ENCODE results near the gene FYCO1.

Gene FYCO1

DNA sequence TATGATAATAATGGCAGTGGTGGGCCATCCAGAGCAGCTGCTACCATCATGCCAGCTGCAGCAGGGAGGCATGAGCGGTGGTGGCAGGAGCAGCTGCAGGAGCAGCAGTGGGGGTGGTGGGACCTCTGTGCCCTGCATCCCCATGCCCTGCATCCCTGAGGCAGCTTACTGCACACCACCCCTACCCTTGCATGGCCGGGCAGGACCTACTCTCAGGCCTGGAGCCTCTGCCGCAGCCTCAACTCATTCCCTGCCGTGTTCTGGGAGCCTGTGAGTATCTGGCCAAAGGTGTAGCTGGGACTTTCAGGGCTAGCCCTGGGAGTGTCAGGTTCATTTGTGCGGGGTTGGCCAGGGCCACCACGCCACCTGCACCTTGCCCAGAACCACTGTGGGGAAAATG lies 35.0 kb upstream of the FYCO1 start:
- no peak for DNase-seq (ENCODE audit: extremely low spot score)
- ChIA-PET POLR2A (no interaction called here), CTCF (interaction anchor here (0.6 kb wide), 1 partner anchor 23 kb away, joined by 3 read pairs; no protein-coding TSS in a partner anchor)
- TF ChIP-seq ELF4 (IDR thresholded peaks at IDR 0.05) (no peak), SUZ12 (IDR thresholded peaks at IDR 0.05) (no peak), CTBP1 (IDR thresholded peaks at IDR 0.05; ENCODE audit: borderline replicate concordance) (no peak), TARDBP (IDR thresholded peaks at IDR 0.05) (no peak), L3MBTL2 (conservative IDR thresholded peaks at IDR 0.05) (no peak), FOXM1 (IDR thresholded peaks at IDR 0.05; ENCODE audit: borderline replicate concordance) (no peak), PKNOX1 (IDR thresholded peaks at IDR 0.05) (no peak), HDGF (IDR thresholded peaks at IDR 0.05; ENCODE audit: borderline replicate concordance) (no peak), ARNT (IDR thresholded peaks at IDR 0.05) (no peak), BHLHE40 (IDR thresholded peaks at IDR 0.05; ENCODE audit: borderline replicate concordance) (no peak), ZNF384 (IDR thresholded peaks at IDR 0.05) (no peak), SP1 (IDR thresholded peaks at IDR 0.05) (no peak), NFRKB (IDR thresholded peaks at IDR 0.05) (no peak), LEF1 (IDR thresholded peaks at IDR 0.05; ENCODE audit: borderline replicate concordance) (no peak), FOXA1 (IDR thresholded peaks at IDR 0.05) (no peak), FOXK2 (IDR thresholded peaks at IDR 0.05) (no peak)

DNA sequence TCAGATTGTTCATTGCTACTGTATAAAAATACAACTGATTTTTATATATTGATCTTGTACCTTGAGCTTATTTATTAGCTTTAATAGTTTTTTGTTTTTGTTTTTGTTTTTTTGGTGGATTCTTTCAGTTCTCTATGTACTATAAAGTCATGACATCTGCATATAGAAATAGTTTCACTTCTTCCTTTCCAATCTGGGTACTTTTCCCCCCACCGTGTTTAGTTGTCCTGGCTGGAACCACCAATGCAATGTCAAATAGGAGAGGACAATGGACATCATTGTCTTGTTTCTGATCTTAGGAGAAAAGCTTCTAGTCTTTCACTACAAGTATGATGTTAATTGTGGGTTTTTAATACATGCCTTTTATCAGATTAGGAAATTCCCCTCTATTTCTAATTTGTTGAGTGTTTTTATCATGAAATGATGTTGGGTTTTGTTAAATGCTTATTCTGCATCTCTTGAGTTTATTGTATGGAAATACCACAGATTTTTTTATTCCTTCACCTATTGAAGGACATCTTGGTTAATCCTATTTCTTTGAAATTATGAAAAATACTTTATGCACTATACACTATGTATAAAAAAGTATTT lies 34.4 kb upstream of the FYCO1 start:
- CTCF ChIA-PET, result interaction anchor here (0.6 kb wide), 1 partner anchor 23 kb away, joined by 3 read pairs; no protein-coding TSS in a partner anchor
- POLR2A ChIA-PET, result no interaction called here
- DNase-seq (ENCODE audit: extremely low spot score), result no peak
- TF ChIP-seq CTBP1 (IDR thresholded peaks at IDR 0.05; ENCODE audit: borderline replicate concordance) (no peak), NFRKB (IDR thresholded peaks at IDR 0.05) (no peak), SP1 (IDR thresholded peaks at IDR 0.05) (no peak), LEF1 (IDR thresholded peaks at IDR 0.05; ENCODE audit: borderline replicate concordance) (no peak), HDGF (IDR thresholded peaks at IDR 0.05; ENCODE audit: borderline replicate concordance) (no peak), FOXA1 (IDR thresholded peaks at IDR 0.05) (no peak), PKNOX1 (IDR thresholded peaks at IDR 0.05) (no peak), SUZ12 (IDR thresholded peaks at IDR 0.05) (no peak), ELF4 (IDR thresholded peaks at IDR 0.05) (no peak), L3MBTL2 (conservative IDR thresholded peaks at IDR 0.05) (no peak)

DNA sequence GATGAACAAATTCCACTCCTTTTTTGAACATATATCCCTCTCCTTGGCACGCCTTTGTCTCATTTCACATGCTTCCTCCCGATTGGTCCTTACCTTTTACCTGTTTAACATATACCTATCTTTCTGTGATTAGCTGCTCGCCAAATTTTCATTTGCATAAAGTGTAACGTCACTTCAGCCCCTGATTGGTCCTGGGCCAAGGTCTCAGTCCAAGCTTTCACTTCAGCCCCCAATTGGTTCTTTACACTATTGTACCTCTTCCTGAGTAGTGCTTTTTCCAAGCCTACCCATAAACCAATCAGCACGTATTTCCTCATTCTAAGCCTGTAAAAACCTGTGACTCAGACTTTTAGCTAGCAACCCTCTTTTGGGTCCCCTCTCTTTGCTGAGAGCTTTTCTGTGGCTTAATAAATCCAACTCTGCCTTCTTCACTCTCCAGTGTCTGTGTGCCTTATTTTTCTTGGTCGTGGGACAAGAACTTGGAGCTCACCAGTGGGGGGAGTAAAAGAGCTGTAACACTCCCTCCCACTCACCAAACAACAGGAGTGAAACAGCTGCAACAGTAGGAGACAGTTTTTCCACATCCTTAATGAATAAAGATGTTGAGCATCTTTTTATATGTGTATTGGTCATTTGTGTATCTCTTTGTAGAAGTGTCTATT lies 32.2 kb upstream of the FYCO1 start:
- DNase-seq (ENCODE audit: extremely low spot score), result no peak
- ChIA-PET POLR2A (no interaction called here), CTCF (no interaction called here)
- no peak for TF ChIP-seq ZNF384 (IDR thresholded peaks at IDR 0.05)

DNA sequence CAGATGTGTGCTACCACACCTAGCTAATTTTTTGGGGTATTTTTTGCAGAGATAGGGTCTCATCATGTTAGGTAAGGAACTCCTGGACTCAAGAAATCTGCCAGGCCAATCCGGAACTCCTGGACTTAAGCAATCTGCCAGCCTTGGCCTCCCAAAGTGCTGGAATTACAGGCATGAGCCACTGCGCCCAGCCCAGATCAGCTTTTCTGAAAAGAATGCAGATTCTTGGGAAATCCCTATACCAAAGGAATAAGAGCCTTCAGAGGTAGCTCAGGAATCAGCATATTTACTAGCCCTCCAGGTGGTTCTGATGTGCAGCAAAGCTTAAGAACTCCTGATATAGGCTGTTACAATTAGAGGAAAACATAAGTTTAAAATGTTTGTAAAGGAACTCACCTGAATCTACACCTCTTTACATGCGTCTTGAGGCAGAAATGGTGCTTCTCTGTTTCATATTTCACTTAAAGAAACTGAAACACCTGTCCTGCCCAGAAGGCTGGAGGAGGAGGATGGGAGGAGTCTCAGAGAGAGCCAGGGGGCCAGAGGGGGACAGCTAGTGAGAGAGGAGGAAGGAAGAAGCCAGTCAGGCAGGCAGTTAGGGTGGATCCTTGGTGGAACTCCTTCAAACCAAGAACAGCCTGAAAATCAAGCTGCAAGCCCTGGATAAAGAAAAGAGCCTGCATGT lies 31.5 kb upstream of the FYCO1 start, which contains the start of gene XCR1:
XCR1 (minus strand) TSS at position 463 of the 685 bp plus-strand sequence. CDS start 5,536 bp downstream, outside the sequence.
- no peak for DNase-seq (ENCODE audit: extremely low spot score)
- no peak for TF ChIP-seq LEF1 (IDR thresholded peaks at IDR 0.05; ENCODE audit: borderline replicate concordance)
- TF ChIP-seq FOXK2 (IDR thresholded peaks at IDR 0.05), result no peak
- TF ChIP-seq PKNOX1 (IDR thresholded peaks at IDR 0.05), result no peak
- no peak for TF ChIP-seq FOXA1 (IDR thresholded peaks at IDR 0.05)
- no peak for TF ChIP-seq SP1 (IDR thresholded peaks at IDR 0.05)
- POLR2A ChIA-PET, result no interaction called here
- CTCF ChIA-PET, result no interaction called here

DNA sequence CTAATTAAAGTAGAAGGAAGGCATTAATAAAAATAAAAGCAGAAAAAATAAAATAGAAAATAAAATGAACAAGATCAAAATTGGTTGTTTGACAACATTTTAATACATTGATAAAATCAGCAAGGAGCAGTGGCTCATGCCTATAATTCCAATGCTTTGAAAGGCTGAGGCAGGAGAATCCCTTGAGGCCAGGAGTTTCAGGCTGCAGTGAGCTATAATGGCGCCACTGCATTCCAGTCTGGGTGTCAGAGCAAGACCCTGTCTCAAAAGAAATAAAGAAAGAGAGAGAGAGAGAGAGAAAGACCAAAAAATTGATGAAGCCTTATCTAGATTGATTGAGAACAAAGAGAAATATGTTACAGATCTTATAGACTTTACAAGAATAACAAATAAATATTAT lies 29.5 kb upstream of the FYCO1 start:
- no peak for DNase-seq (ENCODE audit: extremely low spot score)
- ChIA-PET CTCF (no interaction called here), POLR2A (no interaction called here)
- TF ChIP-seq NFRKB (IDR thresholded peaks at IDR 0.05) (no peak), HDGF (IDR thresholded peaks at IDR 0.05; ENCODE audit: borderline replicate concordance) (no peak), SUZ12 (IDR thresholded peaks at IDR 0.05) (no peak)

DNA sequence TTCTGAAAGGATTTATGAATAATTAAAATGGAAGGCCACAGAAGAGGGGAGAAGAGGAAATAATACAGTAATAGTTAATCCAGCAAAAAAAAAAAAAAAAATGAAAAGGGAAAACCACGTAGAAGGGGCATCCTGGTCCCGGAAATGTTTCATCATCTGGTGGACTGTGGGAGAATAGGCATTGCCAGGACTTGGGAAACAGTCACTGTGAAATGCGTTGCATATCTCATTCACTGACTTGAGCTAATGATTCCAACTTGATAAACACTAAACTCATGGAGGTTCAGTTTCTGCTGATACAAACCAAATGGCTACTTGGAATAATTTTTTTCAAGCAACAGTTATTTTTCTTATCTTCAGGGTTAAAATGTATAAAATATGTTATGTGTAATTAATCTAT lies 28.5 kb upstream of the FYCO1 start:
- no peak for DNase-seq (ENCODE audit: extremely low spot score)
- CTCF ChIA-PET, result no interaction called here
- POLR2A ChIA-PET, result no interaction called here
- TF ChIP-seq NFRKB (IDR thresholded peaks at IDR 0.05) (no peak), FOXA1 (IDR thresholded peaks at IDR 0.05) (no peak), FOXK2 (IDR thresholded peaks at IDR 0.05) (no peak), HDGF (IDR thresholded peaks at IDR 0.05; ENCODE audit: borderline replicate concordance) (no peak), FOXM1 (IDR thresholded peaks at IDR 0.05; ENCODE audit: borderline replicate concordance) (no peak), ARNT (IDR thresholded peaks at IDR 0.05) (no peak), ZNF384 (IDR thresholded peaks at IDR 0.05) (no peak), LEF1 (IDR thresholded peaks at IDR 0.05; ENCODE audit: borderline replicate concordance) (no peak), TARDBP (IDR thresholded peaks at IDR 0.05) (no peak), L3MBTL2 (conservative IDR thresholded peaks at IDR 0.05) (no peak), SP1 (IDR thresholded peaks at IDR 0.05) (no peak), CTBP1 (IDR thresholded peaks at IDR 0.05; ENCODE audit: borderline replicate concordance) (no peak), PKNOX1 (IDR thresholded peaks at IDR 0.05) (no peak), BHLHE40 (IDR thresholded peaks at IDR 0.05; ENCODE audit: borderline replicate concordance) (no peak), SUZ12 (IDR thresholded peaks at IDR 0.05) (no peak), ELF4 (IDR thresholded peaks at IDR 0.05) (no peak)
